GM13977 (cell line): Measurements from ENCODE around the gene SLC4A7.
"Not testable (repeated sequence)": the region's sequence is repeated elsewhere in the genome, so short reads cannot be mapped to it uniquely, and the experiment has no call there.

ENCODE experiments used
- DNase-seq: peaks from one replicate; pipeline ENCODE4 v3.0.0; 2012; ENCODE audit warnings: low spot score
- in situ Hi-C: fragments of 300-500 bp; cut with MboI; formaldehyde crosslinking; loops from one replicate; pipeline ENCODE4 v1.12.0; 2022; ENCODE audit warnings: low sequenced_read_pairs, low pct_unique_long_range_greater_than_20kb, mixed read lengths, inconsistent platforms; ENCODE audit not compliant: unreplicated experiment
- TF ChIP-seq, protein P1 (sequence below): IDR thresholded peaks from 2 replicates; pipeline ENCODE4 v1.5.1; 2012; ENCODE audit warnings: mild to moderate bottlenecking, control low read depth; ENCODE audit not compliant: insufficient read depth; ENCODE audit errors: extremely low read depth, missing control alignments

SLC4A7 gene

DNA sequence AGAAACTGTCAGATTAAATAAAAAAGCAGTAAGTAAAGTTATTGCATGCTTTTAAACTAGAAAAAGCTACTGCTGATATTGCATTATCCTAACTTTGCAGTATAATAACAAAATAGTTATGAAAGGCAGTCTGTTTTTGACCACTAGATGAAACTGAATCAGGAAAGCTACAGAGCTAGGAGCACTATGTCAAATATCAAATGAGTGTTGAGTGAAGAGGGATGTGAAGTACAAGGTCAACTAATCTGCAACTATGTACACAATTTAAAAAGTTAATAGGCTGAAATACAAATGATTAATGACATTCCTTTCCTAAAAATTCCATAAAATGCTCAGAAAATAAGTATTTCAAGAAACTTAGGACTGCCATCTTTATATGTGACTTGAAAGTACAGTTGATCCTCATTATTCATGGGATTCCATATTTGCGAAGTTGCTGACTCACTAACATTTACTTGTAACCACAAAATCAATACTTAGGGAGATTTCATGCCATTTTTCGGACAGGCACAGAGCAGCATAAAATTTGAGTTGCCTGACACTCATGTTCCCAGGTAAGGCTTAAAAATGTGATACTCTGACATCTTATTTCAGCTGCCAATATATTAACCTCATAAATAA lies 34.5 kb downstream of the SLC4A7 start:
- TF ChIP-seq, protein P1, sequence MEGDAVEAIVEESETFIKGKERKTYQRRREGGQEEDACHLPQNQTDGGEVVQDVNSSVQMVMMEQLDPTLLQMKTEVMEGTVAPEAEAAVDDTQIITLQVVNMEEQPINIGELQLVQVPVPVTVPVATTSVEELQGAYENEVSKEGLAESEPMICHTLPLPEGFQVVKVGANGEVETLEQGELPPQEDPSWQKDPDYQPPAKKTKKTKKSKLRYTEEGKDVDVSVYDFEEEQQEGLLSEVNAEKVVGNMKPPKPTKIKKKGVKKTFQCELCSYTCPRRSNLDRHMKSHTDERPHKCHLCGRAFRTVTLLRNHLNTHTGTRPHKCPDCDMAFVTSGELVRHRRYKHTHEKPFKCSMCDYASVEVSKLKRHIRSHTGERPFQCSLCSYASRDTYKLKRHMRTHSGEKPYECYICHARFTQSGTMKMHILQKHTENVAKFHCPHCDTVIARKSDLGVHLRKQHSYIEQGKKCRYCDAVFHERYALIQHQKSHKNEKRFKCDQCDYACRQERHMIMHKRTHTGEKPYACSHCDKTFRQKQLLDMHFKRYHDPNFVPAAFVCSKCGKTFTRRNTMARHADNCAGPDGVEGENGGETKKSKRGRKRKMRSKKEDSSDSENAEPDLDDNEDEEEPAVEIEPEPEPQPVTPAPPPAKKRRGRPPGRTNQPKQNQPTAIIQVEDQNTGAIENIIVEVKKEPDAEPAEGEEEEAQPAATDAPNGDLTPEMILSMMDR, result no peak
- DNase-seq, result no peak
- in situ Hi-C loops, result no loop called here

DNA sequence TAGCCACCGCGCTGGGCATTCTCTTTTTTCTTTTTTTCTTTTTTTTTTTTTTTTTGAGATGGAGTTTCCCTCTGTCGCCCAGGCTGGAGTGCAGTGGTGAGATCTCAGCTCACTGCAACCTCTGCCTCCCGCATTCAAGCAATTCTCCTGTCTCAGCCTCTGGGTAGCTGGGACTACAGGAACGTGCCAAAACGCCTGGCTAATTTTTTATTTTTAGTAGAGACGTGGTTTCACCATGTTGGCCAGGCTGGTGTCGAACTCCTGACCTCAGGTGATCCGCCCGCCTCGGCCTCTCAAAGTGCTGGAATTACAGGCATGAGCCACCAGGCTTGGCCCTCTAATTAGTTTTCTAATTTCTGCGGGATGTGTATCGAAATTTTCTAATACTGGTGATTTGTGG lies 41.2 kb downstream of the SLC4A7 start:
- in situ Hi-C loops, DNase-seq: not testable (repeated sequence)

GRCh38 chr3:27438352-27438751 lies 45.8 kb downstream of the SLC4A7 start:
- DNase-seq, in situ Hi-C loops: not testable (repeated sequence)

DNA sequence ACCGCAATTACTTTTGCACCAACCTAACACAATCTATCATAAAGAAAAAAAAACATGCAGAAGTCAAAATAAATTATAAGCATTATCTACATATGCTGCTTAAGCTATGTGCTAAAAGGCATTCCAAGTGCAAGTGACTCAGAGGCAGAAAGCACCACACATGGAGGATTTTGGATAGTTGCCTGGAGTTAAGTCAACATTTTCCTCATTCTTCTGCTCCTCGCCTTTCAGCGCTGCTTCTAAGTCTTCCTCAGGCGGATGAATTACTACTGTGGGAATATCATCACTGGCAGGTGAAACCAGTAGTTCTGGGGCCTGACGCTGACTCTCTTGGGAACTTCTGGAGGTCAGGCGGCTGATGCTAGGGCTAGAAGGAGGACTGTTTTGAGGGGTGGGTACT lies 53.1 kb downstream of the SLC4A7 start:
- in situ Hi-C loops, result no loop called here
- TF ChIP-seq, protein P1, result no peak
- no peak for DNase-seq

GRCh38 chr3:27429909-27430308 lies 54.3 kb downstream of the SLC4A7 start:
- DNase-seq, result no peak
- TF ChIP-seq, protein P1, result no peak
- in situ Hi-C loops, result no loop called here

GRCh38 chr3:27428446-27428845 lies 55.7 kb downstream of the SLC4A7 start:
- in situ Hi-C loops, result no loop called here
- TF ChIP-seq, protein P1, result no peak
- no peak for DNase-seq

GRCh38 chr3:27426926-27427325 lies 57.3 kb downstream of the SLC4A7 start:
- in situ Hi-C loops, result no loop called here

More at GRCh38 chr3:27426926-27427325, 57.3 kb downstream of the SLC4A7 start:
- TF ChIP-seq, protein P1, result no peak
- no peak for DNase-seq
